Liver (tissue), 9 donors: ENCODE data around the gene TNIP1. TPM values are rescaled to one million over a fixed set of nuclear protein-coding genes. Genes with fewer than 3 reads are reported as not detected.

ENCODE experiments used
- DNase-seq: peaks from one replicate; pipeline ENCODE4 v3.0.0-alpha.2; 2017; ENCODE audit warnings: low spot score
- H3K27ac ChIP-seq, 2 donors: one replicate each; pipeline ENCODE4 v1.7.0; 2013; ENCODE audit warnings: inconsistent platforms in 2 of 2, low read length in 2 of 2, control low read depth in 1 of 2, low read depth in 1 of 2, mild to moderate bottlenecking in 1 of 2
- H3K27me3 ChIP-seq, 4 donors: one replicate each; pipeline versions ENCODE4 v1.6.1 to v1.7.0; 2013; ENCODE audit warnings: low read length in 3 of 4, inconsistent platforms in 1 of 4, mild to moderate bottlenecking in 1 of 4, moderate library complexity in 1 of 4; ENCODE audit not compliant: control insufficient read depth in 4 of 4, insufficient read depth in 4 of 4
- H3K36me3 ChIP-seq, 4 donors: one replicate each; pipeline versions ENCODE4 v1.6.1 to v1.7.0; 2013; ENCODE audit warnings: low read length in 3 of 4, mild to moderate bottlenecking in 3 of 4, low read depth in 1 of 4, moderate library complexity in 1 of 4; ENCODE audit not compliant: control insufficient read depth in 4 of 4, insufficient read depth in 3 of 4
- H3K4me1 ChIP-seq, 4 donors: one replicate each; pipeline versions ENCODE4 v1.6.1 to v1.7.0; 2013; ENCODE audit warnings: low read length in 3 of 4, mild to moderate bottlenecking in 3 of 4, moderate library complexity in 1 of 4; ENCODE audit not compliant: control insufficient read depth in 4 of 4, insufficient read depth in 4 of 4
- H3K4me3 ChIP-seq, 3 donors: one replicate each; pipeline versions ENCODE4 v1.6.1 to v1.7.0; 2013; ENCODE audit warnings: low read length in 3 of 3, control low read depth in 1 of 3, low read depth in 1 of 3, mild to moderate bottlenecking in 1 of 3
- H3K9ac ChIP-seq, 2 donors: one replicate each; pipeline ENCODE4 v1.7.0; 2013; ENCODE audit warnings: low read length in 2 of 2, mild to moderate bottlenecking in 2 of 2, moderate library complexity in 2 of 2, control low read depth in 1 of 2, low read depth in 1 of 2
- H3K9me3 ChIP-seq, 4 donors: one replicate each; pipeline versions ENCODE4 v1.6.1 to v1.7.0; 2013; ENCODE audit warnings: low read length in 3 of 4; ENCODE audit not compliant: control insufficient read depth in 4 of 4
- EGR1 ChIP-seq, 2 donors: IDR thresholded peaks; 2 replicates each; pipeline ENCODE4 v1.6.1; 2016 to 2018; ENCODE audit warnings: antibody characterized with exemption in 2 of 2, low read depth in 2 of 2
- FOXA1 ChIP-seq: IDR thresholded peaks from 2 replicates; pipeline ENCODE4 v1.6.1; 2016; ENCODE audit warnings: antibody characterized with exemption
- FOXA2 ChIP-seq: IDR thresholded peaks from 2 replicates; pipeline ENCODE4 v1.6.1; 2016; ENCODE audit warnings: antibody characterized with exemption
- GABPA ChIP-seq, 2 donors: IDR thresholded peaks in 1 of 2; conservative IDR thresholded peaks in 1 of 2; 2 replicates each; pipeline ENCODE4 v1.6.1; 2016; ENCODE audit warnings: antibody characterized with exemption in 2 of 2, mild to moderate bottlenecking in 1 of 2, moderate library complexity in 1 of 2
- HNF4A ChIP-seq, 2 donors: conservative IDR thresholded peaks; 2 replicates each; pipeline ENCODE4 v1.6.1; 2016; ENCODE audit warnings: antibody characterized with exemption in 2 of 2, mild to moderate bottlenecking in 2 of 2
- HNF4G ChIP-seq: IDR thresholded peaks from 2 replicates; pipeline ENCODE4 v1.6.1; 2016; ENCODE audit warnings: antibody characterized with exemption
- NR2F2 ChIP-seq: IDR thresholded peaks from 2 replicates; pipeline ENCODE4 v1.6.1; 2016; ENCODE audit warnings: antibody characterized with exemption
- RAD21 ChIP-seq, 2 donors: IDR thresholded peaks; 2 replicates each; pipeline ENCODE4 v1.6.1; 2016; ENCODE audit warnings: antibody characterized with exemption in 2 of 2, mild to moderate bottlenecking in 2 of 2
- RXRA ChIP-seq, 2 donors: IDR thresholded peaks; 2 replicates each; pipeline ENCODE4 v1.6.1; 2017 to 2018; ENCODE audit warnings: antibody characterized with exemption in 2 of 2, mild to moderate bottlenecking in 1 of 2
- SP1 ChIP-seq: IDR thresholded peaks from 2 replicates; pipeline ENCODE4 v1.6.1; 2018; ENCODE audit warnings: antibody characterized with exemption, mild to moderate bottlenecking
- TAF1 ChIP-seq: conservative IDR thresholded peaks from 2 replicates; pipeline ENCODE4 v1.6.1; 2016; ENCODE audit warnings: antibody characterized with exemption, mild to moderate bottlenecking
- YY1 ChIP-seq: IDR thresholded peaks from 2 replicates; pipeline ENCODE4 v1.6.1; 2016; ENCODE audit warnings: antibody characterized with exemption, mild to moderate bottlenecking
- WGBS: extraction: QIAGEN DNeasy Blood & Tissue Kit; methylation state at CpG from one replicate; pipeline ENCODE4 v1.1.7; 2013; 5-methylcytosine and 5-hydroxymethylcytosine counted together
- polyA plus RNA-seq, 2 donors: library from polyadenylated mRNA; stranded (reverse) in 1 of 2; unstranded in 1 of 2; fragments of 200-250 nt in 1 of 2; fragments of >200 nt in 1 of 2; fragmentation: Nextera tagmentation in 1 of 2; extraction: Ambion mirVana in 1 of 2; gene quantifications; one replicate each; pipeline versions ENCODE4 v1.2.1 to v1.2.3, GENCODE V29; 2013 to 2015
- total RNA-seq, 2 donors: library from RNA; depleted of rRNA; stranded (reverse); fragments of >200 nt; gene quantifications; one replicate each; pipeline ENCODE4 v1.2.3, GENCODE V29; 2014
- TF ChIP-seq, protein P1 (sequence below): IDR thresholded peaks from 2 replicates; pipeline ENCODE4 v1.6.1; 2016; ENCODE audit warnings: antibody characterized with exemption, mild to moderate bottlenecking
- TF ChIP-seq, protein P2 (sequence below): IDR thresholded peaks from 2 replicates; pipeline ENCODE4 v1.6.1; 2016; ENCODE audit warnings: antibody characterized with exemption
- TF ChIP-seq, protein P3 (sequence below): IDR thresholded peaks from 2 replicates; pipeline ENCODE4 v1.6.1; 2016; ENCODE audit warnings: antibody characterized with exemption
- TF ChIP-seq, protein P4 (sequence below): IDR thresholded peaks from 2 replicates; pipeline ENCODE4 v1.6.1; 2016; ENCODE audit warnings: antibody characterized with exemption
- donor health status: healthy.
- donor health status: healthy.
- donor health status: healthy.
- donor health status: healthy.
- donor health status: healthy.

The TNIP1 gene
- total and polyA plus RNA-seq, 4 donors = 33.2 to 101 (median 48.0) TPM

DNA sequence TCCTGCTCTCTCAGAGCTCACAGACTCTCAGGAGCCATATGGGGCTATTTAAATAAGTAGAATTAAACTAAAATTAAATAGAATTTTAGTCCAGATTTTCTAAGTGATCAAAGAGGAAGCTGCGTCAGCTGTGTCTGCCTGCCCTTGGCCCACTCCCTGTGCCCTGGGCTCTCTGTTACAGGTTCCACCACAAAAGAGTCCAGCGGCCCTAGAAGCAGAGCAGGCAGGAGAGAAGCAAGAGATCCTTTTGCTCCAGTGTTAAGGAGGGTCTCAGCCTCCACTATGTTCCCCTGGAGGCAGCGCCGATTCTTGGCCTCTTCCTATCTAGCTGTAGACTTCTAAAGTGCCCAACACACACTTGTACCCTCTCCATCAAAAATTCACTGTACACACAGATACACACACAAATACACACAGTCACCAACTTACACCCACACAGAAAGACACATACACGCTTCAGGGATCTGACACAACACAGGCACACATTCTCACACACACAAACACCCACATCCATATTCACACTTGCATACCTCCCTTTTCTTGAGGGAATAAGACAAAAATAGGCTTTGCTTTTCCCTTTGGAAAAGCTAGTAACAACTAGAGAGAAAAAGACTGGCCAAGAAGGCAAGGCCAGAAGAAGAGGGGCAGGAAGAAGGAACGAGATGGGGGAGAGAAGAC, 5.5 kb upstream of the TNIP1 start:
- H3K9me3 ChIP-seq = no peaks in the 10 kb centered on the region
- TF ChIP-seq, protein P1, sequence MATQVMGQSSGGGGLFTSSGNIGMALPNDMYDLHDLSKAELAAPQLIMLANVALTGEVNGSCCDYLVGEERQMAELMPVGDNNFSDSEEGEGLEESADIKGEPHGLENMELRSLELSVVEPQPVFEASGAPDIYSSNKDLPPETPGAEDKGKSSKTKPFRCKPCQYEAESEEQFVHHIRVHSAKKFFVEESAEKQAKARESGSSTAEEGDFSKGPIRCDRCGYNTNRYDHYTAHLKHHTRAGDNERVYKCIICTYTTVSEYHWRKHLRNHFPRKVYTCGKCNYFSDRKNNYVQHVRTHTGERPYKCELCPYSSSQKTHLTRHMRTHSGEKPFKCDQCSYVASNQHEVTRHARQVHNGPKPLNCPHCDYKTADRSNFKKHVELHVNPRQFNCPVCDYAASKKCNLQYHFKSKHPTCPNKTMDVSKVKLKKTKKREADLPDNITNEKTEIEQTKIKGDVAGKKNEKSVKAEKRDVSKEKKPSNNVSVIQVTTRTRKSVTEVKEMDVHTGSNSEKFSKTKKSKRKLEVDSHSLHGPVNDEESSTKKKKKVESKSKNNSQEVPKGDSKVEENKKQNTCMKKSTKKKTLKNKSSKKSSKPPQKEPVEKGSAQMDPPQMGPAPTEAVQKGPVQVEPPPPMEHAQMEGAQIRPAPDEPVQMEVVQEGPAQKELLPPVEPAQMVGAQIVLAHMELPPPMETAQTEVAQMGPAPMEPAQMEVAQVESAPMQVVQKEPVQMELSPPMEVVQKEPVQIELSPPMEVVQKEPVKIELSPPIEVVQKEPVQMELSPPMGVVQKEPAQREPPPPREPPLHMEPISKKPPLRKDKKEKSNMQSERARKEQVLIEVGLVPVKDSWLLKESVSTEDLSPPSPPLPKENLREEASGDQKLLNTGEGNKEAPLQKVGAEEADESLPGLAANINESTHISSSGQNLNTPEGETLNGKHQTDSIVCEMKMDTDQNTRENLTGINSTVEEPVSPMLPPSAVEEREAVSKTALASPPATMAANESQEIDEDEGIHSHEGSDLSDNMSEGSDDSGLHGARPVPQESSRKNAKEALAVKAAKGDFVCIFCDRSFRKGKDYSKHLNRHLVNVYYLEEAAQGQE = no peak
- TF ChIP-seq GABPA (IDR thresholded peaks at IDR 0.05 in 1 of 2, conservative IDR thresholded peaks at IDR 0.05 in 1 of 2) (no peak), SP1 (no peak), EGR1 (IDR thresholded peaks at IDR 0.05; ENCODE audit: low read depth in 2 of 2) (no peak), YY1 (no peak), HNF4A (conservative IDR thresholded peaks at IDR 0.05) (no peak)
- TF ChIP-seq, protein P2, sequence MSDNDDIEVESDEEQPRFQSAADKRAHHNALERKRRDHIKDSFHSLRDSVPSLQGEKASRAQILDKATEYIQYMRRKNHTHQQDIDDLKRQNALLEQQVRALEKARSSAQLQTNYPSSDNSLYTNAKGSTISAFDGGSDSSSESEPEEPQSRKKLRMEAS = no peak
- TF ChIP-seq, protein P3, sequence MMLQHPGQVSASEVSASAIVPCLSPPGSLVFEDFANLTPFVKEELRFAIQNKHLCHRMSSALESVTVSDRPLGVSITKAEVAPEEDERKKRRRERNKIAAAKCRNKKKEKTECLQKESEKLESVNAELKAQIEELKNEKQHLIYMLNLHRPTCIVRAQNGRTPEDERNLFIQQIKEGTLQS = no peak
- TF ChIP-seq, protein P4, sequence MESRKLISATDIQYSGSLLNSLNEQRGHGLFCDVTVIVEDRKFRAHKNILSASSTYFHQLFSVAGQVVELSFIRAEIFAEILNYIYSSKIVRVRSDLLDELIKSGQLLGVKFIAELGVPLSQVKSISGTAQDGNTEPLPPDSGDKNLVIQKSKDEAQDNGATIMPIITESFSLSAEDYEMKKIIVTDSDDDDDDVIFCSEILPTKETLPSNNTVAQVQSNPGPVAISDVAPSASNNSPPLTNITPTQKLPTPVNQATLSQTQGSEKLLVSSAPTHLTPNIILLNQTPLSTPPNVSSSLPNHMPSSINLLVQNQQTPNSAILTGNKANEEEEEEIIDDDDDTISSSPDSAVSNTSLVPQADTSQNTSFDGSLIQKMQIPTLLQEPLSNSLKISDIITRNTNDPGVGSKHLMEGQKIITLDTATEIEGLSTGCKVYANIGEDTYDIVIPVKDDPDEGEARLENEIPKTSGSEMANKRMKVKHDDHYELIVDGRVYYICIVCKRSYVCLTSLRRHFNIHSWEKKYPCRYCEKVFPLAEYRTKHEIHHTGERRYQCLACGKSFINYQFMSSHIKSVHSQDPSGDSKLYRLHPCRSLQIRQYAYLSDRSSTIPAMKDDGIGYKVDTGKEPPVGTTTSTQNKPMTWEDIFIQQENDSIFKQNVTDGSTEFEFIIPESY = no peak
- H3K27ac ChIP-seq = peak overlapping the region; percentile 78 to 86
- H3K4me1 ChIP-seq = peaks cover 6 to 20% (median 15%) of the 10 kb centered on the region in 4 donors
- no peak overlapping the region for H3K4me3 ChIP-seq
- H3K9ac ChIP-seq = no peak overlapping the region
- WGBS = 81% methylated on average over 6 of the region's 6 CpGs
- H3K27me3 ChIP-seq = no peaks in the 10 kb centered on the region
- H3K36me3 ChIP-seq = no peaks in the 10 kb centered on the region
- no peak for DNase-seq

DNA sequence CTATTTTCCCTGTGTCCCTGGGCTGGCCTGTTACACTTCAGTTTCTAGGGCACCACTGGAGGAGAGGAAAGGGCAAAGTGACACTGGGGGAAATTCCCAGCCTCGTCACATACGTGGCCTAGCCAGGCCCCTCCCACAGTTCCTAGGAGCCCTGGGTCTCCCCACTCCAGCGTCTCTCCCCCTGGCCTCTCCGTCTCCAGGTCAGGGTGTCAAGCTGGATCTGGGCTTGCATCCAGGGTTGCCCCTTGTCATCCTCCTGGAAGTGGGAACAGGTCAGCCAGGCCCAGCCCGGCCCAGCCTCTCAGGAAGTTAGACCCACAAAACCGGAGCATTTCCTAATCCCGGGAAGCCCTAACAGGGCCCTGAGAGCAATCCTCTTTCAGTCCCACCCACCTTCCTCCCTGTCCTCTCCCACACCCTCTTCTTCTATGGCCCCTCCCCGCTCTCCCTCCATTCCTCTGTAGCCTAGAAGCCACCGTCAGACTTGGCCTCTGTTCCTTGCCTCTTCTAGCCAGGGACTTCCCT, 4.7 kb upstream of the TNIP1 start:
- no peak for DNase-seq
- no peaks in the 10 kb centered on the region for H3K9me3 ChIP-seq
- peak overlapping the region; percentile 78 to 86 for H3K27ac ChIP-seq
- peak overlapping the region in 1 of 2 donors; percentile 21 for H3K9ac ChIP-seq
- no peaks in the 10 kb centered on the region for H3K36me3 ChIP-seq
- H3K4me3 ChIP-seq = no peak overlapping the region
- WGBS = 11% methylated on average over 9 of the region's 9 CpGs
- H3K4me1 ChIP-seq = peaks cover 6 to 20% (median 15%) of the 10 kb centered on the region in 4 donors
- H3K27me3 ChIP-seq = no peaks in the 10 kb centered on the region
- TF ChIP-seq RAD21 (IDR thresholded peaks at IDR 0.05) = peak in 1 of 2 donors; percentile 40
- TF ChIP-seq, protein P4 = no peak
- TF ChIP-seq HNF4G = peak; percentile 19
- TF ChIP-seq YY1 = no peak
- peak; percentile 81 for TF ChIP-seq SP1
- TF ChIP-seq, protein P2 = no peak
- TF ChIP-seq EGR1 (IDR thresholded peaks at IDR 0.05; ENCODE audit: low read depth in 2 of 2) = no peak
- TF ChIP-seq FOXA2 = no peak
- TF ChIP-seq RXRA (IDR thresholded peaks at IDR 0.05) = peak; percentile 58 to 77
- no peak for TF ChIP-seq FOXA1
- no peak for TF ChIP-seq TAF1
- TF ChIP-seq NR2F2 = peak; percentile 84
- TF ChIP-seq, protein P1 = peak; percentile 46
